Suprapubic skin (tissue), 3 donors: ENCODE results near the gene STRN.

ENCODE experiments used
- POLR2AphosphoS5 ChIP-seq, 3 donors: sonication (generic); formaldehyde crosslinking; IDR thresholded peaks; one replicate each; pipeline ENCODE4 v1.6.1; 2017; ENCODE audit warnings: antibody characterized with exemption in 3 of 3
- TF ChIP-seq, protein P1 (sequence below), 2 donors: fragments of 200-600 bp in 1 of 2; fragments of 450-650 bp in 1 of 2; sonication (generic) in 1 of 2; IDR thresholded peaks; one replicate each; pipeline ENCODE4 v1.5.1; 2016 to 2019; ENCODE audit warnings: antibody characterized with exemption in 2 of 2, mild to moderate bottlenecking in 1 of 2, moderate library complexity in 1 of 2

DNA sequence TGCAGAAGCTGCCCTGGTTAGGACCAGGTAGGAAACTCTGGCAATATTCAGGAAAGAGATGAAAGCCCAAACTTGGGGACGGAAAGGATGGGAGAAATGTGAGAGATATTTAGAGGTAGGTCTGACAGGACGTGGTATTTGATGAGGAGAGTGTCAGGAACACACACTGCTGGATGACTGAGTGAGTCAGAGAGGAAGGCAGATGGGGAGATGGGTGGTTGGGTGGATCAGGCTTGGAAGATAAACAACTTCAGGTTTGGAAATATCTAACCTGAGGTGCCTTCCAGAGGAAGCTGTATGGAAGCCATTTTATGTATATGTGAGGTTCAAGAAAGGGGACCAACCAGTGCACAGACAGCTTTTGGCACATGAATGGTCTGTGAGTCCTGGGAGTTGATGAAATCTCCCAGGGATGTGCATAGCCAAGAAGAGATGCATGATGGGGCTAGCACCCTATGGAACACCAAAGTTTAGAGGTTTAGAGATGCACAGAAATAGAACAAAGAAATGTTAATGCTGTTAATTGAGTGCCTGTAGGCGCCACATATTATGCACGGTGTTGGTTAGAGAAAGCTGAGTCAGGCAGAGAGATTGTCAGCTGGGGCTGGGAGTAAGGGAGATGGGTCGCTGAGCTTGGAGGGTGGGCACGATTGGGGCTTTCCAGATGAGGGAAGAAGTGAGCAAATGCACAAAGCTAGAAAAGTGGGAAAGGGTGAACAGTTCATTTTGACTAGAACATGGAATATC is 168.8 kb downstream of the STRN start:
- no peak for TF ChIP-seq POLR2AphosphoS5 (IDR thresholded peaks at IDR 0.05)
- TF ChIP-seq, protein P1, sequence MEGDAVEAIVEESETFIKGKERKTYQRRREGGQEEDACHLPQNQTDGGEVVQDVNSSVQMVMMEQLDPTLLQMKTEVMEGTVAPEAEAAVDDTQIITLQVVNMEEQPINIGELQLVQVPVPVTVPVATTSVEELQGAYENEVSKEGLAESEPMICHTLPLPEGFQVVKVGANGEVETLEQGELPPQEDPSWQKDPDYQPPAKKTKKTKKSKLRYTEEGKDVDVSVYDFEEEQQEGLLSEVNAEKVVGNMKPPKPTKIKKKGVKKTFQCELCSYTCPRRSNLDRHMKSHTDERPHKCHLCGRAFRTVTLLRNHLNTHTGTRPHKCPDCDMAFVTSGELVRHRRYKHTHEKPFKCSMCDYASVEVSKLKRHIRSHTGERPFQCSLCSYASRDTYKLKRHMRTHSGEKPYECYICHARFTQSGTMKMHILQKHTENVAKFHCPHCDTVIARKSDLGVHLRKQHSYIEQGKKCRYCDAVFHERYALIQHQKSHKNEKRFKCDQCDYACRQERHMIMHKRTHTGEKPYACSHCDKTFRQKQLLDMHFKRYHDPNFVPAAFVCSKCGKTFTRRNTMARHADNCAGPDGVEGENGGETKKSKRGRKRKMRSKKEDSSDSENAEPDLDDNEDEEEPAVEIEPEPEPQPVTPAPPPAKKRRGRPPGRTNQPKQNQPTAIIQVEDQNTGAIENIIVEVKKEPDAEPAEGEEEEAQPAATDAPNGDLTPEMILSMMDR (IDR thresholded peaks at IDR 0.05) = no peak
